Measurements from ENCODE around the gene THSD4.

Gene THSD4

DNA sequence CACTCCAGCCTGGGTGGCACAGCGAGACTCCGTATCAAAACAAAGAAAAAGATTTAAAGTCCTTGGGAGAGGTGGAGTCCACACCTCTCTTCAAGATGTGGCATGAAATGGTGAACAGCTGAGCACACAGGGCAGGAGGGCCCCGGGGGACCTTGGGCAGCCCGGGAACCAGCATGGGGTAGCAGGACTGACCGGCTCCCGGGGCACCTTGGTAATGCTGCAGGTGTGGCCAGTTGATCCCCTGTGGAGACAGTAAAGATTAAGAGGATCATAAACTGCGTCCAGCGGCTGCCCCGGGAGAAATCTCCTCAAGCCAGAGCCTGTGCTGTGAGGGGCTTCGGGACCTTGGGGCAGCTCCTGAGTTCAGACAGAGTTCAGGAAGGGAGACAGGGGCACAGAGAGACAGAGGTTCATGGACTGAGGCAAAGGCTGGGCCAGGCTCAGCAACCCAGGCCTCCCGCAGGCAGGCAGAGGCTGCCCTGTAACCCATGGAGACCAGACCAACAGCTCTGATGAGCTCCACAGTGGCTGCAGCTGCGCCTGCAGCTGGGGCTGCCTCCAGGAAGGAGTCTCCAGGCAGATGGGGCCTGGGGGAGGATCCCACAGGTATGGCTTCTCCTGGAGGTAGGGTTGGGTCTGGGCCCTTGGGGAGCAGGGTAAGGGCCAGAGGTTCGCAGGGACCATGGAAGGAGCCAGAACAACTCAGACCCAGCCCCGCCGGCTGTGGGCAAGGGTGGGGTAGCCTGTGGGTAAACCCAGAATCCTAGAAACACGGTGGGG lies 695.2 kb downstream of the THSD4 start, which contains the start of gene NR2E3:
Gene NR2E3, plus strand, starts transcription at position 299 of the 780 bp plus-strand sequence. Its CDS starts 190 bp downstream, at position 489.
- no peak for DNase-seq (ENCODE audit: low read depth)

DNA sequence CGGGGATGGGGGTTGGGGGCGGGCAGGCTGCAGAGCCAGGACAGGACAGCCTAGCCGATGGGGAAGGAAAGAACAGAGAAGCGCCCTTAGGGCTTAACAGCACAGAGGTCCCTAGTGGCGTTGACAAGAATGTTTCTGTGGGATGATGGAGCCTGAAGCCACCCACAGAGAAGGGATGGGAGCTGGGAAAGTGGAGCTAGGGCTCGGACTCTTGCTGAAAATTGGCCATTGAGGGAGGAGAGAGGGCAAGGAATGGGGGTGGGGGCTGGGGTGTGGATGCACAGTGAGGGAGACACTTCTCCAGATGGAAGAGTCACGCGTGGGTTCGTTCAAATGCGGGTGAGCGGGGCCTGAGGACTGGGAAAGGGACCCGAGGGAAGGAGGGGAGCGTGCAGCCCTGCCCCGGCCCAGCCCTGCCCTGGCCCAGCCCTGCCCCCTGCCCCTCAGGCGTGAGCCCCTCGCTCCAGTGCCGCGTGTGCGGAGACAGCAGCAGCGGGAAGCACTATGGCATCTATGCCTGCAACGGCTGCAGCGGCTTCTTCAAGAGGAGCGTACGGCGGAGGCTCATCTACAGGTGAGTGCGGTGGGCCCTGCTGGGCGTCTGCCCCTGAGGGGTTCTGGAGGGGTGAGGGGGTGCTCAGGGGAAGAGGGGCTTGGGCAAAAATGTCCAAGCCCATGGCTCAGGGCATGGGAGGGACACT lies 695.9 kb downstream of the THSD4 start:
- no peak for DNase-seq (ENCODE audit: low read depth)

DNA sequence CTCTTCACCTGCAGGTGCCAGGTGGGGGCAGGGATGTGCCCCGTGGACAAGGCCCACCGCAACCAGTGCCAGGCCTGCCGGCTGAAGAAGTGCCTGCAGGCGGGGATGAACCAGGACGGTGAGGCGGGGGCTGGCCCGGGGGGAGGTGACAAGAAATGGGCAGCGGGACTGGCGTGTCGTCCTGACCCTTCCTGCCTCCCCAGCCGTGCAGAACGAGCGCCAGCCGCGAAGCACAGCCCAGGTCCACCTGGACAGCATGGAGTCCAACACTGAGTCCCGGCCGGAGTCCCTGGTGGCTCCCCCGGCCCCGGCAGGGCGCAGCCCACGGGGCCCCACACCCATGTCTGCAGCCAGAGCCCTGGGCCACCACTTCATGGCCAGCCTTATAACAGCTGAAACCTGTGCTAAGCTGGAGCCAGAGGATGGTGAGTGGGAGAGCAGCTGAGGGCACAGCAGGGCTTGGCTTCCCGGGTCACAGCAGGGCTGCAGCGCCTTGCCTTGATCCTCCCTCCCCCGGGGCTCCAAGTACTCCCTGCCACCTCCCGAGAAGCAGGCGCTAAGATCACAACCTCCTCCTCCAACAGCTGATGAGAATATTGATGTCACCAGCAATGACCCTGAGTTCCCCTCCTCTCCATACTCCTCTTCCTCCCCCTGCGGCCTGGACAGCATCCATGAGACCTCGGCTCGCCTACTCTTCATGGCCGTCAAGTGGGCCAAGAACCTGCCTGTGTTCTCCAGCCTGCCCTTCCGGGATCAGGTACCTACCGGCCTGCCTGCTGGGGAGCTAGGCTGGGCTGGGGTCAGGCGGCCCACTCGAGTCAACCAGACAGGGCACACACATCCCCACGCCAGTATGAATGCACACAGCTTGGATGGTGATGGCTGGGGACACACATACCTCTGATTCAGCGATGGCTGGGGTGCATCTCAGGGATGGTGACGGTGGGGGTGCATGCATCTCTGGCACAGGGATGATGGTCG lies 696.8 kb downstream of the THSD4 start:
- DNase-seq (ENCODE audit: low read depth): no peak

GRCh38 chr15:71812966-71813722 lies 697.9 kb downstream of the THSD4 start:
- DNase-seq (ENCODE audit: low read depth): no peak

DNA sequence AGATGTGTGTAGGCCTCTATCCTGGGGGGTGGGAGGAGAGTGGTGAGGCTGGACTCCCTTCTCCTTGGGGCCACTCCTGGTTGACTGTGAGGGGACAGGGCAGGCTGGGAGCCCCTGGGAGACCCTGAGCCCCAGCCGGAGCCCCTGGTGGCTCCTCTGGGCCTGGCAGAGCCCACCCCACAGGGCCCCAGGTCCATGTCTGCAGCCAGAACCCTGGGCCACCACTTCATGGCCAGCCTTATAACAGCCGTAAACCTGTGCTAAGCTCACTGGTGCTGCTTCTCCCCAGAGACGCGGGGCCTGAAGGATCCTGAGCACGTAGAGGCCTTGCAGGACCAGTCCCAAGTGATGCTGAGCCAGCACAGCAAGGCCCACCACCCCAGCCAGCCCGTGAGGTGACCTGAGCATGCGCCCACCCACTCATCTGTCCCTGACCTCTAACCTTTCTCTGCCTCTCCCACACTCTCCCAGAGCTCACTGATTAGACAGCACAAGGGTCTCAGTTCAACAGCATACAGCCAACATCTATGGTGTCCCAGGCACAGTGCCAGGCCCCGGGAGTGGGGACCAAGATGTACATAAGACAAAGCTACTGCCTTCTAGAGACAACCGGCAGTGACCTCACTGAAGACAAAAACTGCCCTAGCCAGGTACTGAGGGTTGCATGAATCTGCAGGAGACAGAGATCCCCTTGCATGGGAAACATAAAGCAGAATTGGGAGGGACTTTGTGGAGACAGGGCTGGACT lies 698.6 kb downstream of the THSD4 start:
- no peak for DNase-seq (ENCODE audit: low read depth)

DNA sequence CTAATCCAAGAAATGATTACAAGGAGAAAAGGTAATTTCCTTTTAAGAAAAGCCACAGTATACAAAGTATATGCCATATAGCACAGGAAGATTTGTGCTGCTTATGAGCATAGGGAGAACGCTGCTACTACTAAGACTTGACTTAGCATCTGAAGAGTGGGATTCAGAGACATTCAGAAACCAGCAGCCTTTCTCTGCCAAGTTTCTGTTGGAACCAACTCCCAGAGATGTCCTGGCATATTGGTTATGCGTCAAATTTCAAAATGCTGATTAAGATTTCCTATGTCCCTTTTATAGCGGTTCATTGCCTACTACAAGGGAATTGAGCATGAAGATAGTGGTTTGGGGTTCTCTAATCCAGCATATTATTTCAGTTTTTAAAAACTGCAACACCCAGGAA lies 700.0 kb downstream of the THSD4 start:
- DNase-seq (ENCODE audit: low read depth): no peak

DNA sequence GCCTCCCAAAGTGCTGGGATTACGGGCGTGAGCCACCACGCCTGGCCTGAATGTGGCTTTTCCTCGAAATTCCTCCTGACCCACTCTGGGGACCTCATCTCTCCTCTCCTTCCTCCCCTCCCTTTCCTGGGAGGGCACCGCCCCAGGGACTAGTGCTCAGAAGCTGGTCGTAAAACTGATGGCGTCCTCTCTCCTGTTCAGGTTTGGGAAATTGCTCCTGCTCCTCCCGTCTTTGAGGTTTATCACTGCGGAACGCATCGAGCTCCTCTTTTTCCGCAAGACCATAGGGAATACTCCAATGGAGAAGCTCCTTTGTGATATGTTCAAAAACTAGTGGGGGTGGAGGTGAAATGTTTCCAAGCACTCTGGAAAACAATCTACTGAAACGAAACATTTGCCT lies 702.1 kb downstream of the THSD4 start:
- DNase-seq (ENCODE audit: low read depth): no peak

- DNase-seq (ENCODE audit: low read depth): no peak
Measured at GRCh38 chr15:71820127-71820526, 704.9 kb downstream of the THSD4 start.

GRCh38 chr15:71821547-71822129 lies 706.4 kb downstream of the THSD4 start:
- DNase-seq (ENCODE audit: low read depth): no peak

DNA sequence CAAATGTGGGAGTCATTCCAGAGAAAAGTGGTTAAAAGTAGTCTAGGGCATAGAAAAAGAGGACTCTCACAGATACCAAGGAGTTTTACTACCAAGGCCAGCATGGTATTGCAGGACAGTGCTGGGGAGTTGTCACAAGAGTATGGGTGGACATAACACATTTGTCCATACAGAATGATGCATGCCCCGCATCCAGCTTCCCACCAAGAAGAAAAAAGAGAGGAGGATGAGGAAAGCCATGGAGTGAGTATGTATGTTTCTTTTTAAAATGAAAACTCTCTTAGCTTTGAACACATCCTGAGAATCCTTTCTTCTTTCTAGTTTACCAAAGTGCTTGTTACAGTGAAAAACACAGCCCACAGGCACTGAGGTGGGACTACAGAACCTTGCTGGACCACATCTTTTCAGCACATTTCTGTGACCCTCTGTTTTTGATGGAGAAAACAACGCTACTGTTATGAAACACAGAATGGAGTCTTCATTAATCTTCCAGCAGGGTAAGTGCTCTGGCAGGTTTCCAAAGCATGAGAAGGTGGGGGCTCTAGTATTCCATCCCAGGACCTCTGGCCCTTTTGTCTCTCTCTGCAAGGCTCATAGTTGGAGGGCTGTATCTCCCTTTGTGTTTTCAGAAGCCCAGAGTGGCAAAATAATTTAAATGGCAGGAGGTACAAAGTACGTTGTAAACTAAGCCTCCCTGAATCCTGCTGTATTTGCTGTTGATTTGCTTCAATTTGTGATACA lies 707.8 kb downstream of the THSD4 start:
- no peak for DNase-seq (ENCODE audit: low read depth)

DNA sequence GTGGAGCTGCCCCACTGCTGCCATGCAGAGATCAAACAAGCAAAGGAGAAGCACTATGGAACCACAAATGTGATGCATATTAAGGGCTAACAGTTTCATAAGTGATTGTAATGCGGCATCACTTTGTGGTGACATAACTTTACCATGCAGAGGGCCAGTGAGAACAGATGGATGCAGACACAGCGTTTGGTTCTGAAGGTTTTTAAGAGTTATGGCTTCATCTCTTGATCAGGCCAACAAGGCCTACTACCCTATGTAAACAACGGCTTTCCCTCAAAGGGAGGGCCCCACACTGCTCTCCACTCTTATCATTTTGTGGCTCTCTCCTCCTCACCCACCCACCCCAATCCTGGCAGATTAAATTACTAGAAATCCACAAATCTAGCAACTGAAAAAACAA lies 708.5 kb downstream of the THSD4 start:
- no peak for DNase-seq (ENCODE audit: low read depth)

- no peak for DNase-seq (ENCODE audit: low read depth)
Measured at GRCh38 chr15:71825021-71825730, 709.9 kb downstream of the THSD4 start.

DNA sequence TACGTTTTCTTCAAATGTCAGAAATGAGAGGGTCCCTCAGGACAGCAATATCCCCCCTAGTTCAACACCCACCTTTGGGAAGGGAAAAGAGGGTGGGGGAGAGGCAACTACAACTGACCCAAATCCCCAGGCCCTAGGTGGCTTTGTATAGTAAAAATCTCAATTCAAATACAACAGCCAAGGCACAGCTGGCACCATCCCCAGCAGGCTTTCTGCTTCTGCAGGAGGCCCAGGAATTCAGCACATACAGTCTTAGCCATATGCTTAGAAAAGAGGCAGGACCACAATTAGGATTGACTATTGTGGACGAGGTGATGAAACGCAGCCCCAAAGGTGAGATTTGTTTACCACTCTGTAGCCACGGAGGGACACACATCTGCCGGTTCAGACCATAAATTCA lies 710.9 kb downstream of the THSD4 start:
- DNase-seq (ENCODE audit: low read depth): no peak

GRCh38 chr15:71830981-71831380 lies 715.7 kb downstream of the THSD4 start:
- DNase-seq (ENCODE audit: low read depth): no peak
